NCI-H510A treated with DMSO at 0.1 percent for 48 hours (cell line): Measurements from ENCODE around the gene GRIA1.

ENCODE experiments used
- DNase-seq: peaks from one replicate; lab custom pipeline; 2025; lab: John Stamatoyannopoulos, UW

Gene GRIA1

DNA sequence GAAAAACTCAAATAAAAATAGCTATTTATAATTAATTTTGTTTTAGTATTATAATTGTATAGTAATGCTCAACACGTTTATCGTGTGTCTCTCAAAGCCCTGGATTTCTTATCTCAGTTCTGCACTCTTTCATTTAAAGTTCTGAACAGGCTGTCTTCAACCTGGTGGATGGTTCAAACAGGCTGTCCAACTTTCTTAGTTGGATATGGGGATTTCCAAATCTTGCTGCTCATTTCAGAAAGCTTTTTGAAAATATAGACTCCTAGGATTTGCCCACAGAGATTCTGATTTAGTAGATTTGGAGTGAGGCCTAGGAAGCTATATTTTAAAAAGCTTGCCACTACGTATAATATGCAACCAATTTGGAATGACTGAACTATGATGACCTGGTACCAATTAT is 120.3 kb downstream of the GRIA1 start:
- DNase-seq = no peak

DNA sequence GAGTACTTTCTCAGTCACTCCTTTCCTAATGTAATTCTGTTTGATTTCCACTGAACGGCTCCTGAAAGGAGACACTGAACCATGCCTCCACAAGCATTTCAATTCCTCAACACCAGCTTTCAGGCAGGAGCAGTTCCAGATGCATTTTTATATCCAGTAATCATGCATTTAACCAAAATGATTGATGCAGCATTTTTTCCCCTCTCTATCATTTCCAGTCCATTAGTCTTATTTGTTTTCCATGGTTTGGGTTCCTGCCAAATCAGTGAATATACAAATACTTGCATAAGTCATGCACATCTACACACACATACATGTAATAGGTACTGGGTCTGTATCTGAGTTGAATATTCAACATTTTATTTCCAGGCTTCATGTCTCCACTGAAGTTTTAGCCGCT is 122.7 kb downstream of the GRIA1 start:
- DNase-seq = no peak

DNA sequence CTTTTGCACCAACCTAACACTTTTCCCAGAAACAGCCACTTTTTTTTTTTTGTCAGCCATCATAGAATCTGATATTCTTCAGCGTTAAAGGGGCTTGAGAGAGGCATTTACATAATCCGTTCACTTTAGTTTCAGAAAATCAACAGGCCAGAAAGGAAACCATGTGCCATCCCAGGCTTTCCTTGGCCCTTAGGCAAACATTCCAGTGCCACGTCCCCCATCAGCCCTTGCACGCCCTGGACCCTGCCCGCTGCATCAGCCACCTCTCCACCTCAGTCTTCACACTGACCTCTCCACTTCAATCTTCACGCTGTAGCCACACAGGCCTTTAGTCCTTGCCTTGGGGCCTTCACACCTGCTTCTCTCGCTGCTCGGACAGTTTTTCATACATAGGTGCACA is 123.2 kb downstream of the GRIA1 start:
- peak; percentile 18 for DNase-seq

DNA sequence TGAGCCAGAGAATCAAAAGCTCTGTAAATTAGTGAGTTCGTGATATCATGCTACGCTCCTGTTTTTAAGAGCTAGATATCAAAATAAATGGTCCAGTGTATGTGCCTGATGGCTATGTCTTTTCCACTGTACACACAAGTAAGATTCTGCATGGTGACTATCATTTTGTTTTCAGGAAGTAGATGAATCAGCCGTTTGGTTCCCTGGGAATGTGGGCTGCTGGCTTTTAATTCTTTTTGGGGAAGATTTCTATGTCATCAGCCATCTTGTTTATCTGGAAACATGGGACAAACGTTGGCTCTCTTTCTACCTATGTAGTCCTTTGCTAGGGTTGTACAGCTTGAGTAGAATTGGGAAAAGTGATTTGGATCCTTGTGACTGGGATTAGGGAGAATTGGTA is 126.7 kb downstream of the GRIA1 start:
- DNase-seq = no peak

DNA sequence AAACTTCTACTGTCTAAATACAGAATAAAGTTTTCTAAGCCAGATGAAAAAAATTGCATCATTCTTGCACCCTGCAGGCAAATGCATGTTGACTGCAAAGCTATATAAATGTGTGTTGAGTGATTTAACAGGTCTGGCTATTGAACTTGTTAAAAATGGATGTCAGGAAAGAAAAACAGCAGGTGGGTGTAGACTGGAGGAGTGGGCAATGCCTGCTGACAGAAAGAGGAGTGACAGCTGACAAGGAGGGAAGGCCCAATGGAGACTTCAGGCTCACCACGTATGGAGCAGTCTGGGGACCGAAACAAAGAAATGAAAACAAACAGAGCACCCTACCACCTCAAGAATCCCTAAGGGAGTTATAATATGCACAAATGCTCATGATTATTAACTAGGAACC is 127.8 kb downstream of the GRIA1 start:
- no peak for DNase-seq

DNA sequence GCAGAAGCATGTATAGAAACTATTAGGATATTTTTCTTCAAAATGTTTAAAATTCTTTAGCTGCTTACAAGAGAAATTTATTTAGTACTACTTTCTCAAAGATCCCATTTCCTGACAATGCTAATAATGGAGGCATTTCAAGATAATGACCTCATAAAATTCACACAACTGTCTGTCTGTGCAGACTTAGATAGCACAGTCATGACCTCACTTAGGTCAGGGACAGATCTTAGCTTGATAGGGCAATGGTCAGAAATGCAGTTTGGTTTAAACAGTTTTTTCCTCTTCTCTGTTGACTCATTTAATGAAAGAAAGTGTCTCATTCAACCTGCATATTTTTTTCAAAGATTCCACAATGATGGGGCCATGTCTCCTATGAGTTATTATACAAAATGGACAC is 128.4 kb downstream of the GRIA1 start:
- DNase-seq = no peak

DNA sequence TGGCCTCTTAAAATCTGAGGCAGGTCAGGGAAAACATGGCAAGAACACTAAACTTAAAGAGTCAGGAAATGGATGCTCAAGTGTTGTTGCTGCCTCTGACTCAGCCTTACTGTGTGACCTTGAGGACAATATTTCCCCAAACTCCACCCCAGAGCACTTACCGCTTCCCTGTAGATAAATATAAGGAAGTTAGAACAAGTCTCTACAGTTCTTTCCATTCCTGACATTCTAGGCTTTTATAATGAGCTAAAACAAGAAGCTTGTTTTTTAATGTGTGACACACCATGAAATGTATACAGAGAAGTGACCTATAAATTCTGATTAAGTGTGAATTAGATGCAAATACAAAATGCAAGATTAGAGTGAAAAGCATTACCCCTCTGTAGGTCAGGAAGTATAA is 129.3 kb downstream of the GRIA1 start:
- DNase-seq = no peak

DNA sequence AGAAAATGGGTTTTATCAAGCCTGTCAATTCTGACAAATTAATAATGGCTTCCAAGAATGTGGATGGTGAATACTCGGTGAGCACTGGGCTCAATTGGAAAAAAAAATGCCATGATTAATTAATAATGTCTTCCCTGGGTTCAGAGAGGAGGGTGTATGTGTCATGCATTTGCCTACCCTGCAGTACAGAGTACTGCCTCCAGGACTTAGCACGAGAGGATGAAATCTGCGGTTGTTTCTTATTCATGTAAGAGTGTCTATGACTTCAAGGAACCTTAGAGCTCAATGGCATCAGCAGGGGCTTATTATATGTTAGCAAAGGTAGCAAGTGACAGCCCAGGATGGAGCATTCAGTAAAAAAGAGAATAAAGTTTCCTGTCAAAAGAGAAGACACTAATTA is 132.7 kb downstream of the GRIA1 start:
- DNase-seq = no peak

DNA sequence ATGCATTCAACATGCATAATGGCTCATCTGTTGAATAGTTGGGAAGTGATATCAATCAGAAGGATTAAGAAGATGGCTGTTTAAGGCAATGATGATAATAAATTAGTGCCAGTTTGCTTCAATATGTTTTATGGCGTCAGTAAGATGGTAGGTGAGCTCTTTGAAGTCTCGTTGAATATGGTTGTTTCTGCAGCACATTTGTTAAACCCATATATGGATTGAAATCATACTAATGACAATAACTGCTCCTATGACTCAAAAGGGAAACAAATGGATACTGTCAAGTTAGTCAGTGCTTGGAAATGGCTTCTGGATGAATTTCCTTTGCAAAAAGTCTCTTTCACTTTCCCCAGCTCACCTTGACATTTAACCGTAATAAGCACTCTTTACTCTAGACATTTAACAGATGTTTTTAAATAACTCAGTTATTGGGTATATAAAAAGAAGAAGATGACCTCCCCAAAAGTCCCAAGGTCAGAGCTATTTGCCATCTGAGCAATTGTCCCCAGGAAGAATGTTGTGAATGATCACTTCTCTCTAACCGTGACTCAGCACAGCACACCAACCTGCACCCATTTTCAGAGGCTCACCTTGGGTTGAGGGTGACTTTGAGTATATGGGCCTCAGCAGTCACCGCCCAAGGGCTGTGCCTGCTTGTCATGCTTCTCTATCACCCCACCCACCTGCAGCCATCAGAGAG is 133.4 kb downstream of the GRIA1 start:
- DNase-seq = no peak

DNA sequence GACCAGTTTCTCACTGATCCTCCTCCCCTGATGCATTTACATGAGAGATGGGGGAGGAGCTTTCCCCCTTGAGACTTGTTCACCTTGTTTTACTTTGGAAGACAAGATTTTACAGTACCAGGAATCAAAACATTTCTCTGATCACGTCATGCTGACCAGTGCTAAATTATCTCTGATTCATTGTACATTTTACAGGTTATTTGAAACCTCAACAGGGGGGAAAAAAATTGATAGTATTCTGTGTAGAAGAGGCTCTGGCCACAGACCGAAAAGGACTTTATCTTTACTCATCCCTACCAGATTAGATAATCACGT is 133.9 kb downstream of the GRIA1 start:
- DNase-seq = no peak

DNA sequence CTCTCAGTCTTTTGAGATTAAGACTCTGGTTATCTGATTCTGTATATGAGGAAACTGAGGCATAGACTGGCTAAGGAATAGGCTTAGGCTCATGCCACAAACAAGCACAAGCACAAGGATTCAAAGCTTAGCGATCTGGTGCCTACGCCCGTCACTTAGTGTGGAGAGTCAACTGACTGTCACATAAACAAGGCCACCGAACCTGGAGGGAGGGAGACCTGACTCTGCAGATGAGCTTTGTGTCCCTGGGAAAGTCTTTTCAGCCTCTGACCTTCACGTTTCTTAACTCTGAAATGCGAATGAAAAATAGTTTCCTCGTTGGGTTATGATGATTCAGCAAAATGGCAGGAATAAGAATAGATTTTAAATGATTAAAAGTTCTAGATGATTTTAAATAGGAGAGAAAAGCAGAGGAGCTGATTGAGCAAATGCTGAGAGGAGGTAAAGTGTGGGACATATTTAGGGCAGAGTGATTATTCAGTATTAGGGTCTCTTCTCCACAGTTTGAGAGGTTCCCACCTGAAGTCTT is 135.4 kb downstream of the GRIA1 start:
- DNase-seq = no peak

DNA sequence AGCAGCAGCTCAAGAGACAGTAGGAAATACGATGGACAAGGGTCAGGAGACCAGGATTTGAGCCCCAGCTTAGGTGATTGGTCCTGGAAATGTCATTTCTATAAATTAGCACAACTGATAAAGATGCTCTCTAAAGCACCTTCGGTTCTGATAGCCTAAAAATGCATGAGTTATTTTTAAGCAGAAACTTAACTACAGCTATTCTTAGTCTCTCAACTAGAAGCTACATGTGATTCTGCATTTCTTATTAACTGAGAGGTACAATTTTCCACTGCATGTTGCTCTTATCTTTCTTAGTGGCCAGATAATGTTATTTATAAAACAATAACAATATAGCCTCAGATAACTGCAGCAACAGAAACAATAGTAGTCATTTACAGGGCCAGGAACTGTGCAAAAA is 136.4 kb downstream of the GRIA1 start:
- DNase-seq = no peak

DNA sequence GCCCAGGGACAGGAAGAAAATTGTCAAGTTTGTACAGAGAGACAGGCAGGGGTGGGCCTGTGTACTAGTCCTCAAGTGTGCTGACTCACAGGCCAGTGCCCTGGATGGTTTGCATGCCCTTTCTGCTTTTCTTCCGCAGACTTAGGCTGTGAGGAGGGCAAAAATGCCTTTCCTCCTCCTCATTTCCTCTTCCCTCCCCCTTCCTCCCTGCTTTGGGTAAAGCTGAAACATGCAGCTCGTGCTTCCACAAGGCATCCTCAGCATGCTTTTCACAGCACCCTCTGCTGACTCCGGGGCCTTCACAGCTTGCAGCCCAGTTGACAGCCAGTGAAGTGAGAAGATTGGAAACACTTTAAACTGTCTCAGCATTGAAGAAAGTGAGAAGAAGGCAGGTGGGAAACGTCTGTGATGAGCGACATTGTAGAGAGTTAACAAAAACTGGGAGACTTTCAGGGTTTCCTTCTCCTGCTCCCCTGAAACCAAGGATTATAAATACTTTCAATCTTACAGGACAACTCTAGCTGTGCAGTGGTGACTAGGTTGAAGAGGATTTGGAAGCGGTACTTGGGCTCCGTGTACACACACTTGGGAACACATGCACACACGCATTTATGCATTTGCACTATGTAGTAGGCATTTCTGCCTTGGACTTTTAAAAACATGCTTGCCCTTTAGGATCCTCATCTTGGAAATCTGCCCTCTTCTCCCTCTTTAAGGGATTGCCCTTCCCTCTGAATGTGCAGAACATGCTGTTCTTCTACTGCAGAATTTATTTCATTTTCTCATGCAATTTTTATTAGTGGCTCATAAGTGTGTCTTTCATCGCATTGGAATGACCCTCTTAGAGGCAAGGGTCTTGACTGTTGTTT is 138.8 kb downstream of the GRIA1 start:
- no peak for DNase-seq

DNA sequence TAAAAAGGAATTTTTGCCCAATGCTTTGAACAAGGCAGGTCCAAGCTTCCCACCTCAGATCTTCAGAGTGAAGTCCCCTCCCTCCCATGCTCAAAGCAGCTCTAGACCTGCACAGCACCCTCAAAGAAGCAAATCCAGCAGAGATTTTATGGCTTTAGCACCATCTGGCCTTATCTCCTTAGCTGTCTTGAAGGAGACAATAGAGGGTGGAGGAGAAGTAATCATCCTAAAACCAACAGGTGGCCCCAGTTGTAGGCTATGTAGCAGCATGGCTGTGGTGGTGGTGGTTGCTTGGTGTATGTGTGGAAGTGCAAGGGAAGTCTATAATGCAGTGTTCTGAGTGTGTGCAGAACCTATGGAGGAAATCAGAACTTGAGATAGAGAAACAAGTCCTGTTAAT is 140.1 kb downstream of the GRIA1 start:
- DNase-seq = no peak

DNA sequence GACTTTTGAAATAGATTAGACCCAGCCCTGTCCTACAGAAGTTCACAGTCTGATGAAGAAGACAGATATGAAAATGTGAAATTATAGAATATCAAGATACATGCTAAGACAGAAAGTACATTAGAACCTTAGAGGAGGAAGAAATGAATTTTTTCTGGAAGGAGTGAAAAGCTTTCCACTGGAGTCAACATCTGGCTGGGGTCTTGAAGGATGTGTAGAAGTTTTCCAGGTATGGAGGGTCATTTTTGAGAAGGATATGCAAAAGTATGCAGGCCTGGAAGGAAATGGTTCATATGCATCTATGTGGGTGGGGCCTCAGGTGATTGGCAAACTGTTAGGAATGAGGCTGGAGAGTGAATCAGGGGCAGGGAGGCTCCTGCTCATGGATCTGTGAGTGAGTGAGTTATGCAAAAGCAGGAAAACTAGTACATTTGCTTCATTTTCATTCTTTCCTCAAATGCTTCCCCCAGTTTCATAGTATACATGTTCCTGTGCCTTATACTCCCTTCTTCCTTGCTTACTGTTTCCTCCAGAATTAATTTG is 142.3 kb downstream of the GRIA1 start:
- no peak for DNase-seq

DNA sequence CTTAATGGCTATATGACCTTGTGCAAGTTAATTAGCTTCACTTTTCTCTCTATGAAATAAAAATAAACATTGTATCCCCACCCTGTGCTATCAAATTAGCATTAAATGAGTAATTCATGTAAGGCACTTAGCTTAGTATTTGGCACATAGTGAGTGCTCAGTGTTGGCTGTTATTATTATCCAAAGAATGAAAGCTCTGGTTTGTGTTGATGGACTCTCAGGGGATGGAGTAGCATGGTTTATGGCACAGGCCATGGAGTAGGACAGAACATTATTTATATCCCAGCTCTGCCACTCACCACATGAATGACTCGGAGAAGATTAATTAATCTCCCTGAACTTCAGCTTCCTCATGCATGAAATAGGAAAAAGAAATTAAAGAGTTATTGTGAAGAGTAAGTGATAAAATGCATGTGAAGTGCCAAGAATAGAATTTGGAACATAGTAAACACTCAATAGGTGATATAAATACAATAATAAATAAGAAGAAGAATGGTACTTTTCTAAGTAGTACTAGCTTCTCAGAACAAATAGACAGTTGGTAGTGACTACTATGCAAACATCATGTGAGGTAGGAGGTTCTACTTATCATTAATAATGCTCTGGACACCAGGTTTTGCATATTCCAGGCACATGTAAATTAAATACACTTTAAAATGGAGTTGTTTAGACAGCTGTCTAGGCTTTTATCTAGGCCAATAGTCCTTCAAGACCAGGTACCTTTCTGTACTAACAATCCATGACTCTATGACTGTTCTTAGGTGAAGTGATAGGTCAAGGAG is 146.4 kb downstream of the GRIA1 start:
- peak; percentile 94 for DNase-seq

DNA sequence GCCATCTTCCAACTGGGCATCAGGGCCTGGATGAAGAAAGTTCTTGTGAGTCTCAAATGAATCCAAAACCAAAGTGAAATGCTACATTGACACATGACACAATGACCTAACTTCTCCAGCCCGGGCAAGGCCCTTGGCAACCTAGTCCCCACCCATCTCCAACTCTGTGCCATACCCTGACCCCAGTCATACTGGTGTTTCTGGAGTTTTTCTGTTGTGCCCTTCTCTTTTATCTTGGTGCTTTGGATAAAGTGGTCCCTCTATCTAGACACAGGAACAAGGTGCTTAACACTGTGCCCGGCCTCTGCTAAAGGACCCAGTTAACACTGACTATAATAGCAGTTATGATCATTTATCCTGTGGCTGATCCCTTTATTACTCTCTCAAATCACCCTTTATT is 149.8 kb downstream of the GRIA1 start:
- no peak for DNase-seq

DNA sequence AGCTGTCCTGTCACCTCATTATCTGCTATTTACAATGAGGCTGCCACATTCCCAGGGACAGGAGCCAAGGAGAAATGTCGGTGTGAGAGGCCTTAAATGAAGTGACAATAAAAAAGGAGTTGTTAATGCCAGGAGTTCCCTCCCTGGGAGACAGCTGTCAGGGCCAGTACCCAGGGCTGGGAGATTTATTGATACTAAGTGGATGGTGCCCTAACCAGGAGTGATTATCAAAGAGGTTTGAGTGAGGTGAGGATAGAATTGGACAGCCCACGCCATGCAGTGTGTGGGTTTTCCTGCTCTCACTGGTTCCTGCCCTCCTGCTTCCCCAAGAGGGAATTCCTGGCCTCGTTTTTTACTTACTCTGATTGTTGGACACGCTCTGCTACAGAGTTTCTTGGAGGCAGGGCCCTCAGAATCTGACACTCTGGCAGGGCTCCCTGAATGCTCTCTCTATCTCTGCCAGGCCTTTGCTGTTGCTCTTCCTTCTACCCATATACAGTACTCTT is 150.8 kb downstream of the GRIA1 start:
- DNase-seq = peak; percentile 29

DNA sequence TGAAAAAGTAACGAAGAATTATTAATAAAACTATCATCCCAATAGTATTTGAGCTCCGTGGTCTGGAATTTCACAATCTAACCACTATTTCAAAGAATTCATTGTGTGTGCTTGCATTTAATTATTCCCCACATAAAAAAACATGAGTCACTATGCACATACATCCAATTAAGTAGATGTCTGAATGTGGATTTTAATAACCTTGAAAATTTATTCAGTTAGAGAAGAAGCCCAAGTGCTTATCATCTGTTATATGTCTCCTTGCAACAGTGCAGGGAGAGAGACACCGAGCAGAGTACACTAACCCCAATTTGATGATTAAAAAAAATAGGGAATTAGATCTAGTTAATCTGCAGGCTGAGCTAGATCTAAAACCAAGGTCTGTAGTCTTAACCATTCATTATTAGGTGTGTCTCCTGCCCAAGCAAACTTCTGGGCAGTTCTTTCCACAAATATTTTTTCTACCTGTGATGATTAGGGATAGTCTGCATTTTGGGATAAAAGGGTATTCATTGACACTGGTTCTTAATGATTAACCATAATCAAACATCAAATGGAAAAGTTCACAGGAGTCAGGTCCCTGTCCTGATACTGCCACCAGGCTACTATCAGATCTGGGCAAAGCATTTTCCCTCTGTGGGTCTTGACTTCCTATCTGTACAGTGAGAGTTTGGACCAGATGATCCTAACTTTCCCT is 164.2 kb downstream of the GRIA1 start:
- DNase-seq = no peak

DNA sequence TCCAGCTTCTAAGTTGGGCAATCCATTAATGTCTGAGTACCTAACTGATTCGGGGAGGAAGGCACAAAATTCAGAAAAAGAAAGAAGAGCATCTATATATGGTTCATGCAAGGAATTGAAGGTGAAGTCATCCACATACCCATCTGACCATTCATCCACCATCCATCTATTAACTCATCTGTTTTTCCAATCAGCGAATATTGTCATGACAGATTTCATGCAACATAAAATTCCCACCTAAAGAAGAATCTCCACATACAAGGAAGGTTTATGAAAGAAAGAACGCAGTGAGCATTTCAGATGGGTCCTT is 164.7 kb downstream of the GRIA1 start:
- no peak for DNase-seq

DNA sequence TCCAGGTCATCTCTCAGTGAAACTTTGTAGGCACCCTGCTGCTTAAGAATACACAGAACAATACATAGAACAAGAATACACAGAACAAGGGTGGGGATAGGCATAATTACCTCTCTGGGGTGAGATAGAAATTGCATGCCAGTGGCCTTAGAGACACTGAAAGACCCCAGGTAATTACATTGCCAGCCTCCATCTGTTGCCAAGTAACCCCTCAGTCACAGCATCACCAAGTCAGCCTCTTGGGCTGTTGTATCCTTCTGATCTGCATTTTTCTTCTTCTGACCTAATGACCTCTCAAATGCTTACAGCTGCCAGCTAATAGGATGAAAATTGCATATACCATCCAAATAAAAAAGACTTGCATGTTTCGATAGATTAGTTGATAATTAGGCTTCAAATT is 167.7 kb downstream of the GRIA1 start:
- no peak for DNase-seq

DNA sequence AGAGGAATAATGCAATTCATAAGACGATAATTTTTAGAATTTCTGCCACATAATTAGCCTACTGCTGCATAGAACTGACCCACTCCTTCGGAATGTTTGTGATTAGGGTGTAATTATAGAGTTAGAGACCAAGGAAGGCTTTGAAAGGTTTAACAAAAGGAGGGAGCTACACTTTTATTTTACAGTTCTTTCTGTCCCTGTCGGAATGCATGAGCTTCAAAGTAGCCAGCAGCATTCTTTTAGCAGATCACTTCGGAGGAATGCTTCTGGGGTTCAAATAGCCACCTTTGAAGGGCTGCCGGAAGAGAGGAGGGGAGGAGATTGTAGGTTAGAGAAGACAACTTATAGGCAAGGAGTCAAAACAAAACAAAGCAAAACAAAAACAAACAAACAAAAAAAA is 168.1 kb downstream of the GRIA1 start:
- no peak for DNase-seq
